T-helper 2 cell treated with Interferon-gamma antibody and Interleukin-4, amounts not matched to agents 5 μg/mL and 100 μg/mL, for 36 hours (primary cell): ENCODE measurements around the gene CPSF6.

Source experiments
- DNase-seq: peaks from one replicate; pipeline ENCODE4 v3.0.0; 2021; ENCODE audit warnings: low spot score
- H3K27ac Mint-ChIP-seq: one replicate; pipeline ENCODE4 v1.8.0; 2021; ENCODE audit warnings: mild to moderate bottlenecking, mixed read lengths
- H3K27me3 Mint-ChIP-seq: one replicate; pipeline ENCODE4 v1.8.0; 2021; ENCODE audit warnings: low read depth, mixed read lengths
- H3K36me3 Mint-ChIP-seq: one replicate; pipeline ENCODE4 v1.8.0; 2021; ENCODE audit warnings: low read depth, mixed read lengths
- H3K4me1 Mint-ChIP-seq: one replicate; pipeline ENCODE4 v1.8.0; 2021; ENCODE audit warnings: low read depth, mixed read lengths
- H3K4me3 Mint-ChIP-seq: one replicate; pipeline ENCODE4 v1.8.0; 2022; ENCODE audit warnings: mild to moderate bottlenecking, moderate library complexity, mixed read lengths
- H3K9me3 Mint-ChIP-seq: one replicate; pipeline ENCODE4 v1.8.0; 2021; ENCODE audit warnings: mixed read lengths

Gene CPSF6

GRCh38 chr12:69318225-69318624 is 78.9 kb downstream of the CPSF6 start:
- H3K27ac Mint-ChIP-seq, result no peak overlapping the region
- H3K4me3 Mint-ChIP-seq, result no peak overlapping the region
- peaks cover 10% of the 10 kb centered on the region for H3K9me3 Mint-ChIP-seq
- H3K36me3 Mint-ChIP-seq, result no peaks in the 10 kb centered on the region
- peaks cover 8% of the 10 kb centered on the region for H3K4me1 Mint-ChIP-seq
- no peak for DNase-seq
- H3K27me3 Mint-ChIP-seq, result peaks cover 16% of the 10 kb centered on the region

- Mint-ChIP-seq H3K9me3 (peaks cover 10% of the 10 kb centered on the region), H3K4me1 (peaks cover 13% of the 10 kb centered on the region), H3K27ac (no peak overlapping the region), H3K27me3 (peaks cover 14% of the 10 kb centered on the region), H3K36me3 (no peaks in the 10 kb centered on the region), H3K4me3 (no peak overlapping the region)
- DNase-seq, result no peak
These were observed 82.0 kb downstream of the CPSF6 start for GRCh38 chr12:69321351-69321750.
